Measurements from ENCODE around the gene OR13C2.
"Not testable (repeated sequence)": the region's sequence is repeated elsewhere in the genome, so short reads cannot be mapped to it uniquely, and the experiment has no call there.

Gene OR13C2, protein sequence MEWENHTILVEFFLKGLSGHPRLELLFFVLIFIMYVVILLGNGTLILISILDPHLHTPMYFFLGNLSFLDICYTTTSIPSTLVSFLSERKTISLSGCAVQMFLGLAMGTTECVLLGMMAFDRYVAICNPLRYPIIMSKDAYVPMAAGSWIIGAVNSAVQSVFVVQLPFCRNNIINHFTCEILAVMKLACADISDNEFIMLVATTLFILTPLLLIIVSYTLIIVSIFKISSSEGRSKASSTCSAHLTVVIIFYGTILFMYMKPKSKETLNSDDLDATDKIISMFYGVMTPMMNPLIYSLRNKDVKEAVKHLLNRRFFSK

GRCh38 chr9:104605527-104605926, at the start of gene OR13C2:
OR13C2 (minus strand) TSS chr9:104605627; CDS start chr9:104605627, 0 bp downstream.
- DNase-seq; intact Hi-C loops (cut with DNase I): not testable (repeated sequence)

- no peak for DNase-seq
- intact Hi-C loops (cut with DNase I): no loop called here
These were observed 30.0 kb upstream of the OR13C2 start for GRCh38 chr9:104635456-104635855.

DNA sequence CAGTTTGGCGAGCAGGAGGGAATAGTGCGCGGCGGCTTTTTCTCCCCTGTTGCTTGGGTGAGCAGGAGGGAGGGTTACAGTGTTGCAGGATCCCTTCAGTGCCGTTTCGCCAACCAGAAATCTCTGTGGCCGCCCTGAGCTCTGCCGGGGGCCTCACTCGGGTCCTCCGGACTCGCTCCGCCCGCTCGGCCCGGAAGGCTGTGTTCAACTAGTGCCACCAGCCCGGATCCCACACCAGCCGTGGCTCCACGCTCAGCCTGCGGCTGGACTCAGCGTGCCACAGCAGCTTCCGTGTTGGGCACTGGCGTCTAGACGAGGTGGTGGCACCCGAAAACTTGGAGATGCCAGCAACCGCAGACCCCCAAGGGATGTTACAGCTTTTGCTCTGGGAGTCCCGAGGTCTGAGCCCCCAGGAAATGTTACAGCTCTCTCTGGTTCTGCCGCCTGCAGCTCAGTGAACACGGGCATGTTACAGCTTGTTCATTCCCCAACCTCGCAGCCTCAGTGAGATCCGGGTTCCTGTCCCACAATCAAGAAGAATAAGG, 28.6 kb upstream of the OR13C2 start:
- intact Hi-C loops (cut with DNase I): no loop called here
- peak in 2 of 10 donors; percentile 53 to 77 for DNase-seq

DNA sequence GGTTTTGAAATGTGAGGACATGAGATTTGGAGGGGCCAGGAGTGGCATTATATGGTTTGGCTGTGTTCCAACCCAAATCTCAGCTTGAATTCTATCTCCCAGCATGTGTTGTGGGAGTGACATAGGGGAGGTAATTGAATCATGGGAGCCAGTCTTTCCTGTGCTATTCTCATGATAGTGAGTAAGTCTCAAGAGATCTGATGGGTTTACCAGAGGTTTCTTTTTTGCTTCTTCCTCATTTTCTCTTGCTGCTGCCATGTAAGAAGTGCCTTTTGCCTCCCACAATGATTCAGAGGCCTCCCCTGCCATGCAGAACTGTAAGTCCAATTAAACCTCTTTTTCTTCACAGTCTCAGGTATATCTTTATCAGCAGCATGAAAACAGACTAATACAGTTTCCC, 20.5 kb upstream of the OR13C2 start:
- intact Hi-C loops (cut with DNase I); DNase-seq: not testable (repeated sequence)

GRCh38 chr9:104618104-104618503, 12.7 kb upstream of the OR13C2 start, which contains the start of gene OR13C9:
OR13C9 (minus strand) TSS chr9:104618204; CDS start chr9:104618204, 0 bp downstream.
- DNase-seq: no peak
- intact Hi-C loops (cut with DNase I): no loop called here

- intact Hi-C loops (cut with DNase I): no loop called here
These were observed 12.0 kb upstream of the OR13C2 start for GRCh38 chr9:104617418-104617817.

GRCh38 chr9:104611213-104611612, 5.8 kb upstream of the OR13C2 start:
- DNase-seq: no peak
- intact Hi-C loops (cut with DNase I): no loop called here

More at GRCh38 chr9:104617418-104617817, 12.0 kb upstream of the OR13C2 start:
- DNase-seq: no peak

- intact Hi-C loops (cut with DNase I): no loop called here
- no peak for DNase-seq
These were observed 2.9 kb upstream of the OR13C2 start for GRCh38 chr9:104608336-104608735.

DNA sequence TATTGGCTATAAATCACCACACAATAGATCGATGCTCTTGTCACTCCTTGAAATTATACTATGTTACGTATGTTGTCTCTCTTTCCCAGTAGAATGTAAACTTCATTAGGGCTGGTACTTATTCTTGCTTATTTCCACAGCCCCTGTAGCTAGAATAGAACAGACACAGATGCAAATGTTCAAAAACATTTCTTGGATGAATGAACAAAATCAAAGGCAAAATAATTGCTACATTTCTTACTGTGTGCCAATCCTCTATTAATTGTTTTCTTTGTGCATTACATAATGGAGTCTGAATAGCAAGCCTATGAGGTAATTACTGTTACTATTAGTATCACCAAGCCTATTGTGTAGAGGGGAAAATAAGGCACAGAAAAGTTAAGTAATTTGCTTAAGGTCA, 725 bp upstream of the OR13C2 start:
- no peak for DNase-seq
- intact Hi-C loops (cut with DNase I): no loop called here

DNA sequence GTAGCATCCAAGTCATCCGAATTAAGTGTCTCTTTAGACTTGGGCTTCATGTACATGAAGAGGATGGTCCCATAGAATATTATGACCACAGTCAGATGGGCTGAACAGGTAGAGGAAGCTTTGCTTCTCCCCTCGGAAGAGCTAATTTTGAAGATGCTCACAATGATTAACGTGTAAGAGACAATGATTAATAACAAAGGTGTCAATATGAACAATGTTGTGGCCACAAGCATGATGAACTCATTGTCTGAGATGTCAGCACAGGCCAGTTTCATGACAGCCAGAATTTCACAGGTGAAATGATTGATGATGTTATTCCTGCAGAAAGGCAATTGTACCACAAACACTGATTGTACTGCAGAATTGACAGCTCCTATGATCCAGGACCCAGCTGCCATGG, 626 bp downstream of the OR13C2 start:
- intact Hi-C loops (cut with DNase I): no loop called here
- DNase-seq: no peak

GRCh38 chr9:104599313-104599712, 6.1 kb downstream of the OR13C2 start, which contains the start of gene OR13C5:
OR13C5 (minus strand) TSS chr9:104599413; CDS start chr9:104599413, 0 bp downstream.
- intact Hi-C loops (cut with DNase I); DNase-seq: not testable (repeated sequence)

GRCh38 chr9:104598749-104599148, 6.7 kb downstream of the OR13C2 start:
- DNase-seq; intact Hi-C loops (cut with DNase I): not testable (repeated sequence)

DNA sequence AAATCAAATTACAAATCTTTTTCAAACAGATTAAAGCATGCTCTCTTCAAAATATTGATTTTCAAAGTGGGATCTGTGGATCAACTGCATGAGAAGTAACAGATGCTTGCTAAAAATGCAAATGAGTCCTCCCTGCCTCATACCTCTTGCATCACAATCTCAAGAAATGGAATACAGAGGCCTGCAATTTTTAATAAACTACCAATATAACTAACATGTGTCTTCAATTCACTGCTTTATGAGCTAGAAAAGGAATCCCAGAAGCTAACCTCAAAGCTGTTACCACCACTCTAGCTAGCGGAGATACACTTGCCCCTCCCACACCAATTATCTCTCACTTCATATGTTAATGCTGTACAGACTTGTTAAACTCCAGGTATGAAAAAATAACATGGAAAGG, 15.8 kb downstream of the OR13C2 start:
- intact Hi-C loops (cut with DNase I): no loop called here

DNA sequence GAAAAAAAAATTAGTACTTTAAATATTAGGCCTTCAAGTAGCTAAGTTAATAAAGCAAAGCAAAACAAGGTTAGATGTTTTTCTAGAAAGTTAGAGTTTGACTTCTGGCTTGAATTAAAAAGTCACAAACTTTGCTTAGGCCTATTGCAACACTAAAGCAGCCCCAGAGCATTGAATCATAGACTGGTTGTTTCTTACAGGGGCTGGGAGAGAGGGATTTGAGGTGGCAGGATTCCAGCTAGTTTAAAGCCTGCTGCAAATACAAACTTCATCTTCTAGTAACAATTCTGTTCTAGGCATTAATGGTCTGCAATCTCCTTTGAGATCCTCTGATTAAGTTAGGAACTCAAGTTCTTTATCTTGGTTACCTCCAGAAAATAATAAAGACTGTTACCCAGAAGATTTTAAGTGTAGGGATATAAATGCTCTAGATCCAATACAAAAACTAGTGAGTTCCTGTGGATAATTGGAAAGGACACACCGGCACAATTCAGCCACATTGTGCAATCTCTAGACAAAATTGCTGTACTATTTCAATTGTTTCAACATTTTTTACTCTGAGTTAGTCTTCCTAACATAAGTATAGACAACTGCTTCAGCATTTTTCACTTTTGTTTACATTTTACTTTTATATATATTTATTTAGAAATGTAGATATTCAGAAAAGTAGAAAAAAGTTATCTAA, 18.8 kb downstream of the OR13C2 start:
- DNase-seq: no peak
- intact Hi-C loops (cut with DNase I): no loop called here

More for the DNA sequence above, 15.8 kb downstream of the OR13C2 start:
- no peak for DNase-seq

DNA sequence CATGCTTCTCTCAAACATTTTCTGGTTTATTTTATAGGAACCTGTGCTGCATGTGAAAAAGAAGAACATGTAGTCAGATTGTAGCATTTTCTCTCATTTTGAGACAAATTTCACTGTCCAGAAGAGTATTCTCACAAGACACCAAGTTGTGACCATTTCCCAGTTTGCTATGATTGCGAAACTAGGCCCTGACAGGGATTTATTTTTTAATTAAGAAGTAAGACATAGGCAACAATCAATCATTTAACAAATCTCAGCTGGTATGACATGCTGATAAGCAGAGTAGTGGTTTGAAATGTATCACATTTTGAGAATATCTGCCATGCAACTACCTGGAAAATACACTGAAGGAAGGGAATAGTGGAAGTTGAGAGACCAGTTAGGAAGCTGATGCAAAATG, 24.9 kb downstream of the OR13C2 start:
- intact Hi-C loops (cut with DNase I): no loop called here
- DNase-seq: no peak

- intact Hi-C loops (cut with DNase I): no loop called here
These were observed 28.2 kb downstream of the OR13C2 start for GRCh38 chr9:104577263-104577662.

GRCh38 chr9:104575456-104575855, 30.0 kb downstream of the OR13C2 start:
- intact Hi-C loops (cut with DNase I): no loop called here

More at GRCh38 chr9:104577263-104577662, 28.2 kb downstream of the OR13C2 start:
- no peak for DNase-seq

GRCh38 chr9:104572612-104573011, 32.8 kb downstream of the OR13C2 start:
- intact Hi-C loops (cut with DNase I): no loop called here

More at GRCh38 chr9:104575456-104575855, 30.0 kb downstream of the OR13C2 start:
- no peak for DNase-seq

DNA sequence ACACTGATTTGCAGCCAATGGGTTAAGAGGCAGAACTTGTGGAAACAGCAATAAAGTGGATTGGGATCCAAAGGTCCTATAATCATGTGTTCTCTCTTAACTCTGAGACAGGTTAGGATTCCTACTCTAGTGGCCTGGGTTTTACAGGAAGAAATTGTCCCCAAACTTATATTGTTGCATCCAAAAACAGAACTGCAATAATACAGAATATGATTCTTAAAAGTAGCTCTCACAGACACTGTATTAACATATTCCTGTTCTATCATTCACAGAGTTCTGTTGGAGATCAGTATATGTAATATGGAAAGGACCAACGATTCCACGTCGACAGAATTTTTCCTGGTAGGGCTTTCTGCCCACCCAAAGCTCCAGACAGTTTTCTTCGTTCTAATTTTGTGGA, 36.6 kb downstream of the OR13C2 start, which contains the start of gene OR13C8:
Gene OR13C8 (plus strand): TSS at position 301 of the 400 bp plus-strand sequence. CDS start 0 bp downstream, at position 301.
- intact Hi-C loops (cut with DNase I): no loop called here
- no peak for DNase-seq

More at GRCh38 chr9:104572612-104573011, 32.8 kb downstream of the OR13C2 start:
- no peak for DNase-seq

DNA sequence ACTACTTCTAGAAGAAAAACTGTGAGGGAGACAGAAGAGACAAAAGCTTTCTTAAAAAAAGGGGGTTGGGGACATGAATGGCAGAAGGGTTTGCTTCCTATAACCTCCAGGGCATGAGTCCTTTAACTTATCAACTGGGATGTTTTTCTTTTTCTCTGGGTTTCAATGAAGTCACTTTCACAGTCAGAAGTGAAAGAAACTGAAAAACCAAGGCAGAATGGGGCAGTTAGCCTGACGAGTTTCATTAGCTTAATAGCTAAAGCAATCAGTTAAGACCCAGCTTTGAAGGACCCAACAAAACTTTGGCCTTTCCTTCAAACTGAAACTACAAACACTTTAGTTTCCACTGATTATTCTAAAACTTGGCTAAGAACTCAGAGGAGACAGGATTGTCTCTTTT, 41.1 kb downstream of the OR13C2 start:
- intact Hi-C loops (cut with DNase I): no loop called here
- DNase-seq: no peak

Measured in posterior cingulate gyrus (tissue), 11 donors.